GM23338 (cell line): Measurements from ENCODE around the gene LLGL1. TPM values are rescaled to one million over a fixed set of nuclear protein-coding genes. Genes with fewer than 3 reads are reported as not detected.
A peak's percentile ranks its signal among the peaks of the same experiment; 100 is the strongest.

ENCODE experiments used
- ATAC-seq: fragments of 200-7000 bp; cut with Tn5 transposase; 3 replicates; pipeline ENCODE4 v1.9.1; 2020
- DNase-seq: peaks from one replicate; pipeline ENCODE4 v3.0.0-alpha.2; 2015; ENCODE audit warnings: low spot score
- H2AFZ ChIP-seq: fragments of 200-600 bp; sonication (generic); 2 replicates; pipeline ENCODE4 v1.8.0; 2016; ENCODE audit warnings: antibody characterized with exemption, mild to moderate bottlenecking, moderate library complexity
- H3F3A ChIP-seq: fragments of 200-600 bp; sonication (generic); replicated peaks from 2 replicates; pipeline ENCODE4 v1.8.0; 2017; ENCODE audit warnings: antibody characterized with exemption, mixed run types, low read depth
- H3K27ac ChIP-seq: fragments of 200-600 bp; sonication (generic); 2 replicates; pipeline ENCODE4 v1.6.1; 2016; ENCODE audit warnings: low read depth
- H3K27me3 ChIP-seq: fragments of 200-600 bp; sonication (generic); 2 replicates; pipeline ENCODE4 v1.8.0; 2016; ENCODE audit warnings: mild to moderate bottlenecking, mixed run types, moderate library complexity; ENCODE audit not compliant: insufficient read depth
- H3K36me3 ChIP-seq: fragments of 200-600 bp; sonication (generic); 2 replicates; pipeline ENCODE4 v1.8.0; 2016; ENCODE audit warnings: mild to moderate bottlenecking; ENCODE audit not compliant: insufficient read depth
- H3K4me1 ChIP-seq: fragments of 200-600 bp; sonication (generic); 2 replicates; pipeline ENCODE4 v1.8.0; 2016; ENCODE audit warnings: mild to moderate bottlenecking, moderate library complexity; ENCODE audit not compliant: insufficient read depth
- H3K4me2 ChIP-seq: fragments of 200-600 bp; sonication (generic); 2 replicates; pipeline ENCODE4 v1.7.1; 2017; ENCODE audit warnings: mixed run types
- H3K4me3 ChIP-seq: fragments of 200-600 bp; sonication (generic); 2 replicates; pipeline ENCODE4 v1.6.1; 2016; ENCODE audit warnings: mixed run types
- H3K79me2 ChIP-seq: fragments of 200-600 bp; sonication (generic); replicated peaks from 2 replicates; pipeline ENCODE4 v1.8.0; 2017; ENCODE audit warnings: mild to moderate bottlenecking; ENCODE audit not compliant: insufficient read depth
- H3K9me2 ChIP-seq: fragments of 200-600 bp; sonication (generic); 2 replicates; pipeline ENCODE4 v1.8.0; 2017; ENCODE audit not compliant: insufficient read depth
- H4K20me1 ChIP-seq: fragments of 200-600 bp; sonication (generic); replicated peaks from 2 replicates; pipeline ENCODE4 v1.8.0; 2017; ENCODE audit warnings: mild to moderate bottlenecking; ENCODE audit not compliant: insufficient read depth
- H3K27ac Mint-ChIP-seq: 2 replicates; pipeline ENCODE4 v1.8.0; 2020; ENCODE audit warnings: inconsistent platforms, mild to moderate bottlenecking, moderate library complexity, mixed read lengths
- H3K27me3 Mint-ChIP-seq: 3 replicates; pipeline ENCODE4 v1.8.0; 2022; ENCODE audit warnings: low read depth, mild to moderate bottlenecking, moderate library complexity, mixed read lengths, inconsistent platforms; ENCODE audit not compliant: insufficient read depth, poor library complexity
- H3K36me3 Mint-ChIP-seq: 3 replicates; pipeline ENCODE4 v1.8.0; 2021; ENCODE audit warnings: low read depth, mild to moderate bottlenecking, inconsistent platforms, moderate library complexity, mixed read lengths
- H3K4me1 Mint-ChIP-seq: 3 replicates; pipeline ENCODE4 v1.8.0; 2020; ENCODE audit warnings: mild to moderate bottlenecking, inconsistent platforms, mixed read lengths
- H3K4me3 Mint-ChIP-seq: 3 replicates; pipeline ENCODE4 v1.8.0; 2021; ENCODE audit warnings: moderate library complexity, mild to moderate bottlenecking, inconsistent platforms, mixed read lengths
- H3K9me3 Mint-ChIP-seq: 3 replicates; pipeline ENCODE4 v1.8.0; 2020; ENCODE audit warnings: moderate library complexity, mild to moderate bottlenecking, inconsistent platforms, mixed read lengths
- CREB1 ChIP-seq: fragments of 250-450 bp; sonication (Bioruptor Pico); IDR thresholded peaks from 2 replicates; pipeline ENCODE4 v1.5.0; 2020; ENCODE audit warnings: low read depth, mild to moderate bottlenecking, moderate library complexity
- ETS1 ChIP-seq: IDR thresholded peaks from 2 replicates; pipeline ENCODE4 v1.6.1; 2016; ENCODE audit warnings: antibody characterized with exemption
- EZH2 ChIP-seq: fragments of 200-600 bp; sonication (generic); IDR thresholded peaks from one replicate; pipeline ENCODE4 v1.8.0; 2017; ENCODE audit warnings: antibody characterized with exemption, mild to moderate bottlenecking, low read depth; ENCODE audit not compliant: unreplicated experiment
- EZH2phosphoT487 ChIP-seq: fragments of 200-600 bp; sonication (generic); IDR thresholded peaks from one replicate; pipeline ENCODE4 v1.8.1; 2018; ENCODE audit warnings: antibody characterized with exemption; ENCODE audit not compliant: unreplicated experiment
- JUNB ChIP-seq: IDR thresholded peaks from one replicate; pipeline ENCODE4 v1.6.1; 2016; ENCODE audit warnings: antibody characterized with exemption; ENCODE audit not compliant: unreplicated experiment
- POLR2AphosphoS5 ChIP-seq: IDR thresholded peaks from 2 replicates; pipeline ENCODE4 v1.6.1; 2016; ENCODE audit warnings: antibody characterized with exemption, low read depth
- STAT1 ChIP-seq: IDR thresholded peaks from one replicate; pipeline ENCODE4 v1.6.1; 2016; ENCODE audit warnings: antibody characterized with exemption; ENCODE audit not compliant: unreplicated experiment
- ZNF462 ChIP-seq: fragments of 250-450 bp; sonication (Bioruptor Pico); IDR thresholded peaks from 2 replicates; pipeline ENCODE4 v1.5.0; 2020; ENCODE audit warnings: mild to moderate bottlenecking, moderate library complexity
- polyA plus RNA-seq: library from polyadenylated mRNA; unstranded; fragments of >200 nt; fragmentation: Nextera tagmentation; extraction: Ambion mirVana; gene quantifications from 2 replicates; pipeline ENCODE4 v1.2.1, GENCODE V29; 2016
- total RNA-seq: library from RNA; depleted of rRNA; stranded (reverse); fragments of >200 nt; shearing (Covaris generic); gene quantifications from 2 replicates; pipeline ENCODE4 v1.2.3, GENCODE V29; 2014
- TF ChIP-seq, protein P1 (sequence below): IDR thresholded peaks from one replicate; pipeline ENCODE4 v1.6.1; 2018; ENCODE audit warnings: antibody characterized with exemption; ENCODE audit not compliant: unreplicated experiment

LLGL1 gene
- total and polyA plus RNA-seq, 2 experiments from 2014 or later, result 5.9 to 129 TPM

GRCh38 chr17:18270046-18270931 lies 44.9 kb downstream of the LLGL1 start:
- H3K36me3 ChIP-seq, result peaks cover 17% of the 10 kb centered on the region; the same call in 1 of the 2 replicates
- no peaks in the 10 kb centered on the region for H3K79me2 ChIP-seq
- Mint-ChIP-seq H3K4me1 (peaks cover 14% of the 10 kb centered on the region), H3K36me3 (peaks cover 7% of the 10 kb centered on the region; the same call in 2 of the 3 replicates), H3K27me3 (peaks cover 4% of the 10 kb centered on the region), H3K4me3 (no peak overlapping the region), H3K9me3 (no peaks in the 10 kb centered on the region), H3K27ac (peak overlapping the region; percentile 52; the same call in 1 of the 2 replicates)
- no peak overlapping the region for H2AFZ ChIP-seq
- peaks cover 16% of the 10 kb centered on the region; the same call in 1 of the 2 replicates for H3F3A ChIP-seq
- ATAC-seq (no peak), DNase-seq (no peak)
- no peaks in the 10 kb centered on the region for H4K20me1 ChIP-seq
- no peak overlapping the region for H3K4me3 ChIP-seq
- H3K4me1 ChIP-seq, result 0 out of 2 replicates have a peak, but pooled peaks cover 5% of the 10 kb centered on the region
- no peak overlapping the region for H3K27ac ChIP-seq
- H3K4me2 ChIP-seq, result no peak overlapping the region
- no peaks in the 10 kb centered on the region for H3K27me3 ChIP-seq
- TF ChIP-seq POLR2AphosphoS5 (peak; percentile 58), STAT1 (no peak)
- no peaks in the 10 kb centered on the region for H3K9me2 ChIP-seq

GRCh38 chr17:18277076-18277475 lies 51.6 kb downstream of the LLGL1 start:
- H3K36me3 ChIP-seq, result peaks cover 51% of the 10 kb centered on the region
- TF ChIP-seq EZH2phosphoT487 (no peak), ETS1 (no peak), JUNB (no peak), STAT1 (no peak), CREB1 (CRISPR knock-in tag) (no peak), POLR2AphosphoS5 (no peak), EZH2 (no peak), ZNF462 (CRISPR knock-in tag) (no peak)
- TF ChIP-seq, protein P1, sequence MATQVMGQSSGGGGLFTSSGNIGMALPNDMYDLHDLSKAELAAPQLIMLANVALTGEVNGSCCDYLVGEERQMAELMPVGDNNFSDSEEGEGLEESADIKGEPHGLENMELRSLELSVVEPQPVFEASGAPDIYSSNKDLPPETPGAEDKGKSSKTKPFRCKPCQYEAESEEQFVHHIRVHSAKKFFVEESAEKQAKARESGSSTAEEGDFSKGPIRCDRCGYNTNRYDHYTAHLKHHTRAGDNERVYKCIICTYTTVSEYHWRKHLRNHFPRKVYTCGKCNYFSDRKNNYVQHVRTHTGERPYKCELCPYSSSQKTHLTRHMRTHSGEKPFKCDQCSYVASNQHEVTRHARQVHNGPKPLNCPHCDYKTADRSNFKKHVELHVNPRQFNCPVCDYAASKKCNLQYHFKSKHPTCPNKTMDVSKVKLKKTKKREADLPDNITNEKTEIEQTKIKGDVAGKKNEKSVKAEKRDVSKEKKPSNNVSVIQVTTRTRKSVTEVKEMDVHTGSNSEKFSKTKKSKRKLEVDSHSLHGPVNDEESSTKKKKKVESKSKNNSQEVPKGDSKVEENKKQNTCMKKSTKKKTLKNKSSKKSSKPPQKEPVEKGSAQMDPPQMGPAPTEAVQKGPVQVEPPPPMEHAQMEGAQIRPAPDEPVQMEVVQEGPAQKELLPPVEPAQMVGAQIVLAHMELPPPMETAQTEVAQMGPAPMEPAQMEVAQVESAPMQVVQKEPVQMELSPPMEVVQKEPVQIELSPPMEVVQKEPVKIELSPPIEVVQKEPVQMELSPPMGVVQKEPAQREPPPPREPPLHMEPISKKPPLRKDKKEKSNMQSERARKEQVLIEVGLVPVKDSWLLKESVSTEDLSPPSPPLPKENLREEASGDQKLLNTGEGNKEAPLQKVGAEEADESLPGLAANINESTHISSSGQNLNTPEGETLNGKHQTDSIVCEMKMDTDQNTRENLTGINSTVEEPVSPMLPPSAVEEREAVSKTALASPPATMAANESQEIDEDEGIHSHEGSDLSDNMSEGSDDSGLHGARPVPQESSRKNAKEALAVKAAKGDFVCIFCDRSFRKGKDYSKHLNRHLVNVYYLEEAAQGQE, result no peak

More at GRCh38 chr17:18277076-18277475, 51.6 kb downstream of the LLGL1 start:
- no peak for DNase-seq
- H3K27ac Mint-ChIP-seq, result no peak overlapping the region
- Histone ChIP-seq H3F3A (0 out of 2 replicates have a peak, but pooled peaks cover 10% of the 10 kb centered on the region), H2AFZ (no peak overlapping the region), H4K20me1 (no peaks in the 10 kb centered on the region; the same call in 1 of the 2 replicates), H3K4me3 (no peak overlapping the region), H3K79me2 (no peaks in the 10 kb centered on the region), H3K4me1 (no peaks in the 10 kb centered on the region), H3K9me2 (no peaks in the 10 kb centered on the region), H3K27me3 (no peaks in the 10 kb centered on the region), H3K4me2 (no peak overlapping the region), H3K27ac (no peak overlapping the region)
- H3K4me3 Mint-ChIP-seq, result no peak overlapping the region
- no peaks in the 10 kb centered on the region for H3K4me1 Mint-ChIP-seq
- H3K9me3 Mint-ChIP-seq, result no peaks in the 10 kb centered on the region
- H3K27me3 Mint-ChIP-seq, result peaks cover 8% of the 10 kb centered on the region
- ATAC-seq, result no peak
- H3K36me3 Mint-ChIP-seq, result peaks cover 60% of the 10 kb centered on the region
